ENCODE data around the gene NALCN. TPM values are rescaled to one million over a fixed set of nuclear protein-coding genes. Genes with fewer than 3 reads are reported as not detected.

Gene NALCN
- total and polyA plus RNA-seq, 2 of the 8 experiments (the other 6 are each of a cell fraction or from before 2014, with no cell fraction given): 0.26 to 0.54 TPM

DNA sequence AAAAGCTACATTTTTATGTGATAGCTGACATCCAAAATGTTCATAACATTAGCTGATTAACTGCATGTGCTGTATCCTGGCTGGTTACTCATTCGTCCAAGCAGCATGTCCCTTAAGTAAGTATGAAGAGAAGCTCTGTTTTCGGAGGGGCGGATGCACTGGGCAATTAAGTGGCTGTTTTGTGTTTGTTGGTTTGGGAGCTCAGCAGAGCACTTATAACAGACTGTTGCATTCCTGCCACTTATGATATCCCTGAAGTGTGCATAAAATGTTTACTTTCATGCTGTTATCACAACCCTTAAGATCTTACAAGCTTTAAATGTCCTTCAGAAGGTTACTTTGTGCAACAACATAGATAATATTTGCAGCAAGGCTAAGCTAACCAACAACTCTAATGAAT is 264.1 kb downstream of the NALCN start:
- no peak overlapping the region for H2BK120ac ChIP-seq (replicated peaks; ENCODE audit: low read depth, low read length)
- H2AFZ ChIP-seq (ENCODE audit: low read length): no peak overlapping the region
- TF ChIP-seq, protein P1, sequence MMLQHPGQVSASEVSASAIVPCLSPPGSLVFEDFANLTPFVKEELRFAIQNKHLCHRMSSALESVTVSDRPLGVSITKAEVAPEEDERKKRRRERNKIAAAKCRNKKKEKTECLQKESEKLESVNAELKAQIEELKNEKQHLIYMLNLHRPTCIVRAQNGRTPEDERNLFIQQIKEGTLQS (IDR thresholded peaks at IDR 0.05; ENCODE audit: insufficient read depth, low read depth, low read length): no peak
- no peak for TF ChIP-seq NRF1 (IDR thresholded peaks at IDR 0.05; ENCODE audit: low read depth, low read length)
- TF ChIP-seq SRF (IDR thresholded peaks at IDR 0.05; ENCODE audit: low read depth, low read length): no peak
- no peak for TF ChIP-seq POLR2A (IDR thresholded peaks at IDR 0.05; ENCODE audit: control extremely low read depth in 1 of 2, low read depth in 2 of 2, low read length in 2 of 2)
- TF ChIP-seq, protein P2, sequence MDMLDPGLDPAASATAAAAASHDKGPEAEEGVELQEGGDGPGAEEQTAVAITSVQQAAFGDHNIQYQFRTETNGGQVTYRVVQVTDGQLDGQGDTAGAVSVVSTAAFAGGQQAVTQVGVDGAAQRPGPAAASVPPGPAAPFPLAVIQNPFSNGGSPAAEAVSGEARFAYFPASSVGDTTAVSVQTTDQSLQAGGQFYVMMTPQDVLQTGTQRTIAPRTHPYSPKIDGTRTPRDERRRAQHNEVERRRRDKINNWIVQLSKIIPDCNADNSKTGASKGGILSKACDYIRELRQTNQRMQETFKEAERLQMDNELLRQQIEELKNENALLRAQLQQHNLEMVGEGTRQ (IDR thresholded peaks at IDR 0.05; ENCODE audit: low read length): no peak
- TF ChIP-seq SP2 (IDR thresholded peaks at IDR 0.05; ENCODE audit: low read length): no peak
- no peak for TF ChIP-seq ZNF274 (IDR thresholded peaks at IDR 0.05; ENCODE audit: borderline replicate concordance, extremely low read depth, low read length)
- no peak for TF ChIP-seq ASH2L (IDR thresholded peaks at IDR 0.05; ENCODE audit: low read length)
- TF ChIP-seq JUND (IDR thresholded peaks at IDR 0.05; ENCODE audit: low read length): no peak
- TF ChIP-seq TCF12 (IDR thresholded peaks at IDR 0.05; ENCODE audit: low read depth, low read length): no peak
- TF ChIP-seq FOSL1 (IDR thresholded peaks at IDR 0.05; ENCODE audit: insufficient read depth, low read depth, low read length): no peak
- TF ChIP-seq, protein P3, sequence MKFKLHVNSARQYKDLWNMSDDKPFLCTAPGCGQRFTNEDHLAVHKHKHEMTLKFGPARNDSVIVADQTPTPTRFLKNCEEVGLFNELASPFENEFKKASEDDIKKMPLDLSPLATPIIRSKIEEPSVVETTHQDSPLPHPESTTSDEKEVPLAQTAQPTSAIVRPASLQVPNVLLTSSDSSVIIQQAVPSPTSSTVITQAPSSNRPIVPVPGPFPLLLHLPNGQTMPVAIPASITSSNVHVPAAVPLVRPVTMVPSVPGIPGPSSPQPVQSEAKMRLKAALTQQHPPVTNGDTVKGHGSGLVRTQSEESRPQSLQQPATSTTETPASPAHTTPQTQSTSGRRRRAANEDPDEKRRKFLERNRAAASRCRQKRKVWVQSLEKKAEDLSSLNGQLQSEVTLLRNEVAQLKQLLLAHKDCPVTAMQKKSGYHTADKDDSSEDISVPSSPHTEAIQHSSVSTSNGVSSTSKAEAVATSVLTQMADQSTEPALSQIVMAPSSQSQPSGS (IDR thresholded peaks at IDR 0.05; ENCODE audit: low read length): no peak

More for the DNA sequence above, 264.1 kb downstream of the NALCN start:
- Histone ChIP-seq H3K23me2 (ENCODE audit: low read depth, low read length) (no peaks in the 10 kb centered on the region; the same call in 1 of the 2 replicates), H2AK5ac (ENCODE audit: low read depth, low read length) (no peak overlapping the region), H3K27me3 (replicated peaks in 1 of 4; ENCODE audit: control insufficient read depth in 3 of 4, extremely low read depth in 1 of 4, insufficient read depth in 3 of 4, low read length in 3 of 4) (no peaks in the 10 kb centered on the region), H3K18ac (ENCODE audit: extremely low read depth, low read length) (no peak overlapping the region), H3K14ac (ENCODE audit: insufficient read length) (no peak overlapping the region), H2BK20ac (ENCODE audit: low read length) (no peak overlapping the region), H2BK12ac (ENCODE audit: low read depth, low read length) (no peak overlapping the region), H3K79me1 (ENCODE audit: low read depth, low read length) (no peaks in the 10 kb centered on the region), H2BK15ac (ENCODE audit: low read length) (no peak overlapping the region), H4K8ac (ENCODE audit: extremely low read depth, insufficient read depth, low read length) (no peak overlapping the region), H3K56ac (replicated peaks; ENCODE audit: insufficient read length, low read depth, low read length) (no peak overlapping the region), H3K9ac (replicated peaks in 1 of 4; ENCODE audit: extremely low read depth in 1 of 4, low read depth in 3 of 4, low read length in 3 of 4) (no peak overlapping the region), H3K4me3 (ENCODE audit: extremely low read depth in 1 of 4, insufficient read depth in 2 of 4, low read depth in 3 of 4, low read length in 4 of 4) (no peak overlapping the region), H3K4ac (replicated peaks; ENCODE audit: insufficient read length, low read depth, low read length) (no peak overlapping the region), H4K5ac (ENCODE audit: insufficient read length, low read depth, low read length) (no peak overlapping the region), H3K9me3 (ENCODE audit: insufficient read depth in 2 of 2, low read depth in 1 of 2, low read length in 1 of 2) (no peaks in the 10 kb centered on the region), H3K23ac (ENCODE audit: insufficient read length) (no peak overlapping the region), H3K36me3 (ENCODE audit: control insufficient read depth in 2 of 4, insufficient read depth in 4 of 4, low read length in 3 of 4) (no peaks in the 10 kb centered on the region), H4K91ac (replicated peaks; ENCODE audit: insufficient read length, low read length) (no peak overlapping the region), H3K27ac (ENCODE audit: low read depth, low read length) (no peak overlapping the region), H2BK5ac (ENCODE audit: low read depth, low read length) (no peak overlapping the region), H4K20me1 (replicated peaks in 1 of 2; ENCODE audit: control insufficient read depth in 1 of 2, insufficient read depth in 2 of 2, low read length in 2 of 2) (no peaks in the 10 kb centered on the region), H3K4me2 (ENCODE audit: insufficient read depth in 1 of 2, low read depth in 2 of 2, low read length in 2 of 2) (no peak overlapping the region), H3K79me2 (ENCODE audit: control insufficient read depth in 1 of 2, insufficient read depth in 2 of 2, low read length in 2 of 2) (no peaks in the 10 kb centered on the region), H3K4me1 (replicated peaks in 1 of 4; ENCODE audit: control insufficient read depth in 3 of 4, insufficient read depth in 4 of 4, low read length in 3 of 4) (peaks cover 0 to 5% (median 0%) of the 10 kb centered on the region in 4 experiments; a peak in 1 of 7 replicates)
- FAIRE-seq (no peak), DNase-seq (ENCODE audit: low read depth in 1 of 2, low spot score in 2 of 2) (no peak)
- POLR2A ChIA-PET (ENCODE audit: partially characterized antibody): no interaction called here
- WGBS, 2 experiments (ENCODE audit: extremely low coverage in 1 of 2, insufficient coverage in 1 of 2, insufficient read length in 1 of 2, insufficient replicate concordance in 2 of 2, low coverage in 1 of 2, low lambda C conversion rate in 2 of 2, missing lambda C conversion rate in 1 of 2): 91% methylated on average over 3 of the region's 3 CpGs; no CpG with 5 or more reads in 1 of the 2 experiments
- CTCF ChIA-PET (ENCODE audit: partially characterized antibody): interaction anchor here (0.9 to 12.8 kb wide), 8 partner anchors 7 to 319 kb away, joined by 3 to 206 read pairs (median 4); no protein-coding TSS in a partner anchor

All from H1 (cell line).